Measurements from ENCODE around the gene SLC5A1.

Gene SLC5A1

DNA sequence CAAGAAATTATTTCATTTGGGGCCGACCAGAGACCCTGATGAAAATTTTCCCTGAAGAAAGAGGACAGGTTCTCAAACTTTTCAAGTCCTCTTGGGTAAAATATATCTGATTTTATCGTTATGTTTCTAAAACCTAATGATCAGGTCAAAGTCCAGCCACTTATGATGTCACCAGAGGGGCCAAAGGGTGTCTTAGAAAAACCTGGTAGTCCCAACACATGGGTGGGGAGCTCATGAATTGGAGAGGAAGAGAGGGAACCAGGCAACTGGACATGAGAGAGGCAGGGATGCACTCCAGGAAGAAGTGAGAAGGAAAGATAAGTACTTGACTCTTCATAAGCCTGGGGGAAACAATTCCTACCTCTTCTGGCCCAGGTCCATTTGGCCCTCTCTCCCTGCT, 9.2 kb downstream of the SLC5A1 start:
- no peak for DNase-seq

DNA sequence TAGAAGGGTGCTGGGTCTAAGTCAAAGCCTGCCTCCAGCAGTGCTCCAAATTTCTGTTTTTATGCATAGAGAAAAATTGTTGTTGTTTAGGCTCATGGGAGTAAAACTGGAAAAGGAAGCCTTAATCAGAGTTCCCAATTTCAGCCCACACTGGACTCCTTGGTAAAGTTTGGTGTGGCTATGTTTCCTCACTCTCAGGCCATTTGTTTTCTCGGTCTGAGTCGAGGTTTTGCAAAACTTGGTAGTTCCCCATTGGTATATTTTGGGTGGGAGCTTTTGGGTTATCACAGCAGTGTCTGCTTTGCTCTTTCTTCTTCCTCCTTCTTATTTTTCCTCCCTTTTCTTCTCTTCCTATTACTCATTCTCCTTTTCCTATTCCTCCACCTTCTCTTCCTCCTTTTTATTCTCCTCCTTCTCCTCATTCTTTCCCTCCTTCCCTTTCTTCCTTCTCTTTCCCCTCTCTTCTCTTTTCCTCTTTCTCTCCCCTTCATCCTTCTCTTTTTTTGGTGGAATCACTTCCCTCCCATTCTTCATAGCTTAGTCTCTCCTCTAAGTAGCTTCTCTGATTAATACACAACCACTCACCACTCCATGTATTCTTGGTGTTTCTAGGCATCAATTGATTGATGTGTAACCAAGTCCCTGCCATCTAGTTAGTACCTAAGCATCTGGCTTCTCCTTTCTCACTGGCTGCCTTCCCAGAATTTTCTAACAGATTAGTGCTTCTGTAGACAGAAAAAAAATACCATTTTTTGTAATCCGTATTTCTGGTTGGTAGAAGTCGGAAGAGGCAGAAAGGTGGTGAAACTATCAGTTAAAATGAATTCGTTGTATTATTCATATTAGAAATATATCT, 10.1 kb downstream of the SLC5A1 start:
- no peak for DNase-seq

DNA sequence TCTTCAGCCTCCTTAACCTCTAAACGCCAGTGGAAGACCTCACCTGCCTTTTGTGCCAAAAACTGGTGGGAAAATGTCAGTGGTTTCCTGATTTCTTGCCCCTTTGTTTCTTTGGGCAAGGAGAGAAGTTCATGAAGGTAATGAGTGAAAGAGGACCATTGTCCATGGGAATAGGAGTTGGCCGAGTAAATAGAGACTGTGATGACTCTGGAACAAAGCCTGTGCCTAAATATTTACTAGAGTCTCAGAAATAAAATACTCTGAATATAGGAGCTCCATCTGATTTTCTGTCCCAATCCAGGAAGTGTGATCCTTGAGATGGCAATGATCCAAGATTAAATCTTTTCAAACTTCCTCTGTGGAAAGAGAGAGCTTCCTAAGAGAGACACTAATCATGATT, 12.0 kb downstream of the SLC5A1 start:
- DNase-seq = no peak

DNA sequence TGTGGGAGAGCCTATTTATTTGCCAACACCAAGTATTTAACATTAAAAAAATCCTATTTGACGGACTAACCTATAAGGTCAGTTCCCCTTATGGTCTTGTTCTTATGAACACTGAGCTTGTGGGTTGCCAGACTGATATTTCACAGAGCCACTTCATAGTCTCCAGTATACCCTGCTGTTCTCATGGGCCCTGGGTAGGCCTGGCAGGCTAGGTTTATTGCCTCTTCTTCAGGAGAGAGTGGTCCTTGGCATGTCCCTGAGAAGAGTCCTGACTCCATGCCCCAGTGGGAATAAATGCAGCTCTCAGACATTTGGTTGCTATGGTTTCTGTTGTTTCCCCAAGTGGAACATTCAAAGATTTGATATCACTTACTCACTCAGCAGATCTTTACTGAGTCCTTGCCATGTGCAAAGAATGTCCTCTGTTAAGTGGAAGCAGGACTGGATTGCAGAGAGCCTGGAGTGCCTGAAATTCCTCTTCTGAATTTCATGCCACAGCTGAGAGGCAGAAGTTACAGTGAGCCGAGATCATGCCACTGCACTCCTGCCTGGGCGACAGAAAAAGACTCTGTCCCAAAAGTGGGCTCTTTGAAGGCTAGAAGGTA, 15.7 kb downstream of the SLC5A1 start:
- no peak for DNase-seq

DNA sequence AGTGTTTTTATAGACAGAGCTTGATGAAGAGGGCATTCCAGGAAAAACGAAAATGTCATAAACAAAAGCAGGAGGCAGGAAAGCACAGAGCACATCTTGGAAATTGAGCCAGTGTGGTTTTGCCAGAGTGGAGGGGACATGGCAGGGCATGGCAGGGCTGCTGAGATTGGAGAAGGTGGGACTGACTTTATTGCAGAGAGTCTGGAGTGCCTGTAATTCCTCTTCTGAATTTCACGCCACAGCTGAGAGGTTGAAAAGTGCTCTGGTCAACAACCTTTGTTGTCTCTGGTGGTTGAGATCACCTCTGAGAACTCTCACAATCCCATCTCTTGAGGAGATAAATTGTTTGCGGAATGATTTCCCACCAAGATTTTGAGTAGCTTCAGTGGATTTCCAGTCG, 16.4 kb downstream of the SLC5A1 start:
- no peak for DNase-seq

DNA sequence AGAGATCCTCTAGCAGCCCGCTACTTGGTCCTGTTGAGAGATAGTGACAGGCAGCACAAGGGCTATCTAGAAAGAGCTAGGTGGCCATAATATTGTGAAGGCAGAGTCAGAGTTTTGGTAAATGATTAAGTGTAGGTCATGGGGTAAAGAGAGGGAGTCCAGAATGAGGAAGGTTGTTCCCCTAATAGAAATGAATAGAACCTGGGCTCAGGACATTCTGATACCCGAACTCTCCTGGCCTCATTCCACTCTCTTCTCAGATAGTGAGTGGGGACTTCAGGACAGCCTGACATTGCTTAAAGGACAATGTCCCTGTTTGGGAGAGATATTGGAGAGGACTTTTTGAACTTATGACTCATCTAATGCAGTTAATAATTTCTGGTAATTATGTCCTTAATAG, 20.6 kb downstream of the SLC5A1 start:
- no peak for DNase-seq

DNA sequence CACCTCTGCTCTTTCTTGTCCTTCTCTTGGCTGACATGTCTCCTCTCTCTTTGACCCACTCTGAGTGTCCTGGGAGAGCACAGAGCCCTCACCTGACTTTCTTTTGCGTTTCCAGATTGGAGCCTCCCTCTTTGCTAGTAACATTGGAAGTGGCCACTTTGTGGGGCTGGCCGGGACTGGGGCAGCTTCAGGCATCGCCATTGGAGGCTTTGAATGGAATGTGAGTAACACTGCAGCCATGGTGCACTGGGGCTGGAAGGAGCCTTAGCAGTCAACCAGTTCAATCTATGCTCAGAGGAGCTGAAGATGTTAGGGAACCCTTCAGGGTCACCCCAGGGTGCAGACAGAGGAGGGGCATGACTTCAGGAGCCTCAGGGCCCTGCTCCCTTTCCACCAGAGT, 23.8 kb downstream of the SLC5A1 start:
- no peak for DNase-seq

DNA sequence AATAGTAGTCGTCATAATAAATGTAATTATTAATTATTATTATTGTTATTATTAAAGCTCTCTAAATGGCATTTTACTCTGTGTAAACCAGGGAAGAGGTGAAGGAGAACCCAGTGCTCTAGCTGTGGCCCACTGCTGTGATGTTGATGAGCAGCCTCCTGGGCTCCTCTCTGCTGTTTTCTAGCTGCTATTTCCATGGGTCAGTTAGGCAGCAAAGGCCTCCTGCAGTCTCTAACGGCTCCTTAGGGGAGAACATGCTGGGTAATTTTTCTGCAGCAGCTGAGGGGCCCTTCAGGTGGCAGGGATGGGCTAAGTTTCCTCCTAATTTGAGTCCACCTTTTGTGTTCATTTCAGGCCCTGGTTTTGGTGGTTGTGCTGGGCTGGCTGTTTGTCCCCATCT, 24.6 kb downstream of the SLC5A1 start:
- no peak for DNase-seq

DNA sequence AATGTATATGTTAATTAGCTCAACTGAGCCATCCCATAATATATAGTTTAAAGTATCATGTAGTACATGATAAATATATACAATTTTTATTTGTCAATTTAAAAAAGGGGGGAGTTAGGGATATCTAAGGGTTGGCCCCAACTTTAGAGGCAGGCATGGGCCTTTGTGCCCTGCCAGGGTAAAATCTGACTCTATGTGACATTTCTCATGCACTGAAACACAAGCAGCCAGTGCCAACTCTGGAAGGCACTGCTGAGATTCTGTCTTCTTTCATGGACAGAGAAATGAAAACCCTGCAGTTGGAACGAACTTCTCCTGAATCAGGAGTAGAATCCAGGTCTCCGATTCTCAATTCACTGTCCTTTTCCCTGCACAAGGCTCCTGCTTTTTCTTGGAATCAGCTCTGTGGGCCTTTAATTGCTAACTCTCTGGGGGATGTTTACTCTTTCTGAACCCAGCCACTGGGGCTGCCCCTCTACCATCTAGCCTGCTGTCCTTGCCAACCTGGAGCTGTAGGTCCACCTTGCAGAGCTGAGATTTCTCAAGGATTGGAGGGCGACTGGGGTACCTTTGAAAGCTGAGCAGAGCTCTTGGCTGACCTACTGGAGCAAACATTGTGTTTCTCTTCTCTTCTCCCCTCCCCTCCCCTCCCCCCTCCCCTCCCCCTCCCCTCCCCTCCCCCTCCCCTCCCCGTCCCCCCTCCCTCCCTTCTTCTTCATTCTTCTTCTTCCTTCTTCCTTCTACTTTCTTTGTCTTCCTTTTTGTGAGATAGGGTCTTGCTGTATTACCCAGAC, 26.7 kb downstream of the SLC5A1 start:
- no peak for DNase-seq

DNA sequence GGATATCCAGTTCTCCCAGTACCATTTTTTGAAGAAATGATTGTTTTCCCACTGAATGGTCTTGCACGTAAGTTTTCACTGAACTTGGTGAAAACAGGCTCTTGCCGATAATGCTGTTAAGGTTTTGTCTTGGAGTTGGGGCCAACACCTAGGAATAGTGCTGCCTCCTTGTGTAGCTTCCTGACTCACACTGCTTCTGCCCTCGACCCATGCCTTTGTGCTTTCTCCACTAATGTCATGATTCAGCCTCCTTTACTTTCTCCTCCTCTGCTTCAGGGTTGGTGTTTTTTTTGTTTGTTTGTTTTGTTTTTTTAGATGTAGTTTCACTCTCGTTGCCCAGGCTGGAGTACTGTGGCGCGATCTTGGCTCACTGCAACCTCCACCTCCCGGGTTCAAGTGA, 30.2 kb downstream of the SLC5A1 start:
- DNase-seq = no peak

DNA sequence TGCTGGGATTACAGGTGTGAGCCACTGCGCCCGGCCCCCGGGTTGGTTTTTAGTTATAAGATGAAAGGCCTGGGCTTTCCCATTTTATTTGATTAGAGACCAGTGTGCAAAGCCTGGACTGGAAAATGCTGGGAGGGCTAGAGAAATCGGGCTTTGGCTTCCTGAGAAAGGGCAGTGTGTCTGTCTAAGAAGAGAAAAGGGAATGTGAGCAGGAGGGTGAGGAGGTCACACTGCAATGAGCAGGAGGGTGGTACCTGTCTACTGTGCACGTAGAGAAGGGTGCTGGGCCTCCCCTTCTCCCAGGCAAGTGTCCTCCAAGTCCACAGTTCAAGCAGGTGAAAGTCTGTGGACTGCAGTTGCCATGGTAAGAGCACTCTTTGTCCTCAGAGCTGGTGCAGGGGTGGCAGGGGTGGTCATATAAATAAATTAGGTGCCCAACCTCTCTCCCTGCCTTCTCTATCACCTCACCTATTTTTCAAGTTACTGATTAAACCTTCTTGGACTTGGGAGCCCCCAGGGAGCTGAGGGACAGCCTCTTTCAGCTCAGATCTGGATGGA, 30.8 kb downstream of the SLC5A1 start:
- DNase-seq = no peak

DNA sequence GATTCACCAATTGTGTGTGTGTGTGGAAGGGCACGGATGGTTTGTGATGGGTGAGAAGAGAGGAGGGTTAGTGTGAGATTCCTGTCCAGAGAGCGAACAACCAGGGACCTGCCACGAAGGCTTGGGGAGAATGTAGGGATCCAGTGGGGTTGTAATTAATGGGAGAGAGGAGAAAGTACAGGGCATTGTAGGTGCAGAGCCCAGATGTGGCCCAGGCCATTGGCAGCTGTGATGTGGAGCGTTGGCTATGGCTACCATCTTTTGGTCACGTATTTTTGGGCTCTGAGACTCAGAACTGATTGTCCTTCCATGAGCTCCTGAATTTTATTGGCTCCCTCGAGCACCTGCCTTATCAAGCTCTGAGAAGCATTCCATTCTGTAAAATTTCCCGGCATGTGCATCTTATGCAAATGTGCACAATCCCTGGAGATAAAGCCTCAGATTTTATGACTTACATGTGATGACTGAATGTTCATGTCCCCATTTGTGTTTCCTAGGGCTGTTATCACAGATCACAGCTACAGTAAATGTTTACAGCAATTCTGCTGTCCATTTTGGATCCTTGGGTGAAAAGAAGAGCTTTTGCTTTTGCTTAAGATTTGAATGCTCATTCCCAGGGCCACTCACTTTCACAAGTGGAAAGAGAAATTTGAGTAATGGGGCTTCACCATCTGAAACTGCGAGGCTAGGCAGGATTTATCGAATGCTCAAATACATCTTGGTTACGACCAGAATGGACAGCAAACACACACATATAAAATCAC, 33.1 kb downstream of the SLC5A1 start:
- no peak for DNase-seq

DNA sequence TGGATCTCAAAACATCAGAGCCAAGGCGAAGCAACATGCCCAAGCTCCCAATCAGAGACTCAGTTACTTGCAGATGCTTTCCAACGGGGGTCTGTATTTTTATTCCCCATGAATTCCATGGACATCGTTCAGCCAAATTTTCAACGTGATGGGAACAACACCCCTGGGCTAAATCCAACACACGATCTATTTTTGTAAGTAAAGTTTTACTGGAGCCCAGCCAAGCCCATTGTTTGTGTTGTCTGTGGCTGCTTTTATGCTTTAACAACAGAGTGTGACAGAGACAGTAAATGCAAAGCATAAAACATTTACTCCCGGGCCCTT, 33.7 kb downstream of the SLC5A1 start:
- no peak for DNase-seq

DNA sequence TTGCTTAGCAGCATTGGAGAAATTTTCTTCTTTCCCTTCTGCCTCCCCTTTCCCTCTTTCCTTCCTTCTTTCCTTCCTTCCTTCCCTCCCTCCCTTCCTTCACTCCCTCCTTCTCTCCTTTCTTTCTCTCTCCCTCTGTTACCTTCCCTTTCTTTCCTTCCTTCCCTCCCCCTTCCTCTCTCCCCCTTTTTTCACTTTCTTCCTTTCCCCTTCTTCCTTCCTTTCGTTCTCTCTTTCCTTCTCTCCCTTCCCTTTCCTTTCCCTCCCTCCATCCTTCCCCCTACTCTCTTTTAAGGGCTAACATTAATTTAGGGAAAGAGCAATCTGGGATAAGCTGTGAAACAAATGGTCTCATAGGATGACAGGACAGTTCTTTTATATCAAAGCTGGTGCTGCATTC, 34.1 kb downstream of the SLC5A1 start:
- DNase-seq = no peak

DNA sequence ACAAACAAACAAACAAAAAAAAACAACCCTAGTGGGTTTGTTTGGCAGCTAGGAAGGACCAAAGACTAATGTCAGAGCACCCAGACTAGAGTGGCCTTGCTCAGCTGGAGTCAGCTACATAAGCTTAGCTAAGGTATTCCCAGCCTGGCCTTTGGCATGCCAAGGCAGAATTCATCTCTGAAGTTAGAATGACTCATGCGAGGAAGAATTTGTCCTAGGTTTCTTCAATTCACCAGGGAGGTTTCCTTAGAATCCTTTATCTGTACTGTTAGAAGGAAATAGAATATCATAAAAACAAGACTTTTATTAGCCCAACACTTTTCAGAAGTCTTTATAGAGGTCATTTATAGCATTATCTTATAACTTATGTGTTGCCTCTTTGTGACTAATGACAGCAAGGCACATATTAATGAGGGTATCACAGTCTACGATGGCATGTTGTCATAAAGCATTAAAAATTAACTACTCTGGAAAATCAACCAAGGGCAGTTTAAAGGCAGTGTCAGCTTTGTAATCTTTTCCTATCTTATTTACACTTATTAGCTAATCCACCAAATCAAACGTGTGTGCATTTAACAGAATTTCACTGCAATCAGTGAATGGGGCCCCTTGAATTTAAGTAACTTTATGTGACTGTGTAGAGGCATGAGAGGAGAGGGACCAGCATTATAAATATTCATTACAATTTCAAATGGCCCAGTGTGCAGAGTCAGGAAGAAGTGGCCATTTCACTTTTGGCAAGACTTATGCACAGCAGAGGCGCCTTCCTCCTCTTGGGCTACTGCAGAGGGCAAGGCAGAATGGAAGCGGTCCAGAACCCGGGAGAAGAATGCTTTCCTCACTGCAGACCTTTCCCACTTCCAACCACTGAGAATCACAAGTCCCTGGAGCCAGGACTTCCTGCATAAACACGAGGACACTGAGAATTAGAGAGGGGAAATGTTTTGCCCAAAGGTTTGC, 36.3 kb downstream of the SLC5A1 start:
- no peak for DNase-seq

DNA sequence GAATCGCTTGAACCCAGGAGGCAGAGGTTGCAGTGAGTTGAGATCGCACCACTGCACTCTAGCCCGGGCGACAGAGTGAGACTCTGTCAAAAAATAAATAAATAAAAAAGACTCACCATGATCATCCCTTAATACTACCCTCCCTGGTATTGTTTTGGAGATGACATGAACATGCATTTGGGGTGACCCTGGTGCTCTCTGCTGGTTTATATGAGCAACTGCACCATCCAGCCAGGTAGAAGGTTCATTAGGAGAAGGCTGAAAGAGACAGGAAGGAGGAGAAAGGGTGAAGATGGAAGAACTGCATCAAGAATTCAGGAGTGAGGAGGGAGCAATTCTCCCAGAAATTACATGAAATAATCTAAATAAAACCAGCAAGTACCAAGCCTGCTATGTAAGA, 37.8 kb downstream of the SLC5A1 start:
- DNase-seq = peak; percentile 18

DNA sequence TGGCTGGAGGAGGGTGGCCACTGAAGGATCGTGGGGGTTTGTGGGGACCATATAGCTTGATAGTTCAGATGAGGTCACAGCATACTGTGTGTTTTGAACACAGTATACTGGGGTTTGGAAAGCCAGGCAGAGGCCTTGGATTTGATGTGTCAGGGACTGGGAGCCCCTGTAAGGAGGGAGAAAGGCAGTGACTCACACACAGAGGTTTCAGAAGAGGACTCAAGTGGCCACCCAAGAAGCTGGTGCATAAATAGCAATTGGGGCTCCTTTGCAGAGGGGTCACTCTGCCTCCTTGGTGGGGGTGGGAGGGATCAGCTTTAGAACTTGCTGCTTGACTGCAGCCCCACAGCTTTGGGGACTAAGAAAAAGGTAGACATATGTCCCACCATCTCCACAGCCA, 39.3 kb downstream of the SLC5A1 start:
- DNase-seq = no peak

DNA sequence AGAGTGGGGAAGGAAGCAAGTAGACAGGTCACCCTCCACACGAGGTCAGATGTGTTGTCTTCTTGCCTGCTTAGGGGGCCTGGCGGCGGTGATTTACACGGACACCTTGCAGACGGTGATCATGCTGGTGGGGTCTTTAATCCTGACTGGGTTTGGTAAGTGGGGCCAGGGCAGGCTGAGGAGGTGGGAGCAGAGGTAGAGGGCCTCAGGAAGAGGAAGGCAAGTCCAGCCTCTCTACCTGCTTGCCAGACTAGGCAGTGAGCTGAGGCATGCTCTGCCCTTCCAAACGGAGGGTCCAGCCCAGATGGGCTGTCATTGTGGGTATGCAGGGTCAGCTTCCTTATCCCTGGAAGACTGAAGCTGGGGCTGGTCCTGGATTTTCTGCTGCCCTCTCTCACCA, 39.9 kb downstream of the SLC5A1 start:
- no peak for DNase-seq

DNA sequence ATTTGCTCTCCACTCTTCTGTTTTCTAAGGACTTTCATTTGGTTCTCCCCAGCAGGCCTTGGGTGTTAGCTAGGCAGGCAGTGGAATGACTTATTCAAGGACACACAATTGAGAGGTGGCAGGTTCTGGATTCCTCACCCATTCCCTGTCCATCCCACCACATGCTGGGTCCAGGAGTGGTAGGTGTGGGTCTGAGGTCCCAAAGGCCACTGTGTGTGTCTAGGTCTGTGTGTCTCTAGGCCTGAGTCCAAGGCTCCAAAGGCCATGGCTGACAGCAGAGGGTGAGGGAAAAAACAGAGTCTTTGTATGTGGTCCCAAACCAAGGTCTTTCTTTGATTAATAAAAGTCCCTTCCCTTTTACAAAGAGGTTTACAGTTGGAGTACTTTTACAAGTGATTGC, 40.8 kb downstream of the SLC5A1 start:
- no peak for DNase-seq

DNA sequence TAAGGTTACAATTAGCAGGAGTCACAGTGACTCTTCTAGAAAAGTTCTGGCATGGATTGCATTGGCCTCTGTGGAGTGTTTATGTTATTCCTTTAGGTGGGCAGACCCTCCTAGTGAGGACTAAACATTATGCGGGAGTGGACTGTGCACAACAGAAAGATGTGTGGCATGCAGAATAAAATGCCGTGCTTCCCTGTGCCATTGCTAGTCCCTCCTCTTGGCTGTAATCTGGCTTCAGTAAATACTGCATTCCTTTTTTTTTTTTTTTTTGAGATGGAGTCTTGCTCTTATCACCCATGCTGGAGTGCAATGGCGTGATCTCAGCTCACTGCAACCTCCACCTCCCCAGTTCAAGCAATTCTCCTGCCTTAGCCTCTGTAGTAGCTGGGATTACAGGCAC, 45.0 kb downstream of the SLC5A1 start:
- DNase-seq = no peak

DNA sequence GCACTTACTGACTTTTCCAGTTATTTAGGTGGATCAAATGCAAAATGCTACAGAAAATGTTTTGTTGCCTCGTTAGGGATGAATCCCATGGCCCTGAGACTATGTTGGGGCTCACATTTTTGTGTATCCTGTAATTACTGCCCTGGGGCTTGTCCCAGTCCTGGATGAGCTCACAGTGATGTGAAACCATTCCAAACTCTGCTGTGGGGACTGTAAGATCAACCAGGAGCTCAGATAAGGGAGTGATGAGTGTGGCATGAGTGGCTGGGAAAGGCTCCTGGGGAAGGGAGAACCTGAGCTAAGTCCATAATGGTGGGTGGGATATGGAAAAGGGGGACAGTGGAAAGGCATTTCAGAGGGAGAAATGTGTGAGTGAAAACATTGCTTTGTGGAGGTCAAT, 54.0 kb downstream of the SLC5A1 start:
- no peak for DNase-seq

Data from CD4-positive, alpha-beta T cell treated with Interleukin-17A for 4 hours (primary cell).